Liver (tissue), 9 donors: ENCODE measurements around the gene ZNF334. TPM values are rescaled to one million over a fixed set of nuclear protein-coding genes. Genes with fewer than 3 reads are reported as not detected.

Source experiments
- DNase-seq: peaks from one replicate; pipeline ENCODE4 v3.0.0-alpha.2; 2017; ENCODE audit warnings: low spot score
- H3K27ac ChIP-seq, 2 donors: one replicate each; pipeline ENCODE4 v1.7.0; 2013; ENCODE audit warnings: inconsistent platforms in 2 of 2, low read length in 2 of 2, control low read depth in 1 of 2, low read depth in 1 of 2, mild to moderate bottlenecking in 1 of 2
- H3K27me3 ChIP-seq, 4 donors: one replicate each; pipeline versions ENCODE4 v1.6.1 to v1.7.0; 2013; ENCODE audit warnings: low read length in 3 of 4, inconsistent platforms in 1 of 4, mild to moderate bottlenecking in 1 of 4, moderate library complexity in 1 of 4; ENCODE audit not compliant: control insufficient read depth in 4 of 4, insufficient read depth in 4 of 4
- H3K36me3 ChIP-seq, 4 donors: one replicate each; pipeline versions ENCODE4 v1.6.1 to v1.7.0; 2013; ENCODE audit warnings: low read length in 3 of 4, mild to moderate bottlenecking in 3 of 4, low read depth in 1 of 4, moderate library complexity in 1 of 4; ENCODE audit not compliant: control insufficient read depth in 4 of 4, insufficient read depth in 3 of 4
- H3K4me1 ChIP-seq, 4 donors: one replicate each; pipeline versions ENCODE4 v1.6.1 to v1.7.0; 2013; ENCODE audit warnings: low read length in 3 of 4, mild to moderate bottlenecking in 3 of 4, moderate library complexity in 1 of 4; ENCODE audit not compliant: control insufficient read depth in 4 of 4, insufficient read depth in 4 of 4
- H3K4me3 ChIP-seq, 3 donors: one replicate each; pipeline versions ENCODE4 v1.6.1 to v1.7.0; 2013; ENCODE audit warnings: low read length in 3 of 3, control low read depth in 1 of 3, low read depth in 1 of 3, mild to moderate bottlenecking in 1 of 3
- H3K9ac ChIP-seq, 2 donors: one replicate each; pipeline ENCODE4 v1.7.0; 2013; ENCODE audit warnings: low read length in 2 of 2, mild to moderate bottlenecking in 2 of 2, moderate library complexity in 2 of 2, control low read depth in 1 of 2, low read depth in 1 of 2
- H3K9me3 ChIP-seq, 4 donors: one replicate each; pipeline versions ENCODE4 v1.6.1 to v1.7.0; 2013; ENCODE audit warnings: low read length in 3 of 4; ENCODE audit not compliant: control insufficient read depth in 4 of 4
- CTCF ChIP-seq: fragments of 150-350 bp; IDR thresholded peaks from 2 replicates; pipeline ENCODE4 v1.5.1; 2017; ENCODE audit warnings: improper control_type of control experiment, low read depth, low read length; ENCODE audit not compliant: missing input control
- FOXA2 ChIP-seq: IDR thresholded peaks from 2 replicates; pipeline ENCODE4 v1.6.1; 2016; ENCODE audit warnings: antibody characterized with exemption
- GABPA ChIP-seq, 2 donors: IDR thresholded peaks in 1 of 2; conservative IDR thresholded peaks in 1 of 2; 2 replicates each; pipeline ENCODE4 v1.6.1; 2016; ENCODE audit warnings: antibody characterized with exemption in 2 of 2, mild to moderate bottlenecking in 1 of 2, moderate library complexity in 1 of 2
- HNF4A ChIP-seq, 2 donors: conservative IDR thresholded peaks; 2 replicates each; pipeline ENCODE4 v1.6.1; 2016; ENCODE audit warnings: antibody characterized with exemption in 2 of 2, mild to moderate bottlenecking in 2 of 2
- JUND ChIP-seq, 2 donors: IDR thresholded peaks; 2 replicates each; pipeline ENCODE4 v1.6.1; 2016; ENCODE audit warnings: antibody characterized with exemption in 2 of 2
- MAX ChIP-seq: IDR thresholded peaks from 2 replicates; pipeline ENCODE4 v1.6.1; 2016; ENCODE audit warnings: antibody characterized with exemption
- NR2F2 ChIP-seq: IDR thresholded peaks from 2 replicates; pipeline ENCODE4 v1.6.1; 2016; ENCODE audit warnings: antibody characterized with exemption
- RAD21 ChIP-seq, 2 donors: IDR thresholded peaks; 2 replicates each; pipeline ENCODE4 v1.6.1; 2016; ENCODE audit warnings: antibody characterized with exemption in 2 of 2, mild to moderate bottlenecking in 2 of 2
- REST ChIP-seq: IDR thresholded peaks from 2 replicates; pipeline ENCODE4 v1.6.1; 2016; ENCODE audit warnings: antibody characterized with exemption, mild to moderate bottlenecking
- SP1 ChIP-seq: IDR thresholded peaks from 2 replicates; pipeline ENCODE4 v1.6.1; 2018; ENCODE audit warnings: antibody characterized with exemption, mild to moderate bottlenecking
- YY1 ChIP-seq: IDR thresholded peaks from 2 replicates; pipeline ENCODE4 v1.6.1; 2016; ENCODE audit warnings: antibody characterized with exemption, mild to moderate bottlenecking
- ZBTB33 ChIP-seq: IDR thresholded peaks from 2 replicates; pipeline ENCODE4 v1.6.1; 2016; ENCODE audit warnings: antibody characterized with exemption
- WGBS: extraction: QIAGEN DNeasy Blood & Tissue Kit; methylation state at CpG from one replicate; pipeline ENCODE4 v1.1.7; 2013; 5-methylcytosine and 5-hydroxymethylcytosine counted together
- polyA plus RNA-seq, 2 donors: library from polyadenylated mRNA; stranded (reverse) in 1 of 2; unstranded in 1 of 2; fragments of 200-250 nt in 1 of 2; fragments of >200 nt in 1 of 2; fragmentation: Nextera tagmentation in 1 of 2; extraction: Ambion mirVana in 1 of 2; gene quantifications; one replicate each; pipeline versions ENCODE4 v1.2.1 to v1.2.3, GENCODE V29; 2013 to 2015
- total RNA-seq, 2 donors: library from RNA; depleted of rRNA; stranded (reverse); fragments of >200 nt; gene quantifications; one replicate each; pipeline ENCODE4 v1.2.3, GENCODE V29; 2014
- donor health status: healthy.
- donor health status: healthy.
- donor health status: healthy.
- donor health status: healthy.
- donor health status: healthy.

Gene ZNF334
- total and polyA plus RNA-seq, 4 donors = 0.65 to 3.3 (median 1.2) TPM

- Histone ChIP-seq H3K36me3 (no peaks in the 10 kb centered on the region), H3K27ac (no peak overlapping the region), H3K9ac (no peak overlapping the region), H3K4me3 (peak overlapping the region in 1 of 3 donors; percentile 24), H3K27me3 (no peaks in the 10 kb centered on the region), H3K9me3 (no peaks in the 10 kb centered on the region), H3K4me1 (peaks cover 3 to 11% (median 6%) of the 10 kb centered on the region in 4 donors)
- no peak for TF ChIP-seq ZBTB33
- TF ChIP-seq CTCF = no peak
- no peak for TF ChIP-seq HNF4A (conservative IDR thresholded peaks at IDR 0.05)
- TF ChIP-seq SP1 = no peak
- no peak for TF ChIP-seq NR2F2
- DNase-seq = no peak
- WGBS = 54% methylated on average over 5 of the region's 5 CpGs
Observed at GRCh38 chr20:46562009-46562372, 48.6 kb upstream of the ZNF334 start.

- Histone ChIP-seq H3K27ac (no peak overlapping the region), H3K27me3 (no peaks in the 10 kb centered on the region), H3K4me1 (peaks cover 3 to 11% (median 6%) of the 10 kb centered on the region in 4 donors), H3K4me3 (no peak overlapping the region), H3K9me3 (no peaks in the 10 kb centered on the region), H3K36me3 (no peaks in the 10 kb centered on the region), H3K9ac (no peak overlapping the region)
- DNase-seq = no peak
- 88% methylated on average over 7 of the region's 7 CpGs for WGBS
- peak; percentile 27 for TF ChIP-seq CTCF
- no peak for TF ChIP-seq YY1
- peak; percentile 73 to 74 for TF ChIP-seq RAD21 (IDR thresholded peaks at IDR 0.05)
Observed at GRCh38 chr20:46559685-46560440, 46.5 kb upstream of the ZNF334 start.

- 96% methylated on average over 3 of the region's 3 CpGs for WGBS
- H3K4me1 ChIP-seq = peaks cover 3 to 11% (median 6%) of the 10 kb centered on the region in 4 donors
- H3K9me3 ChIP-seq = no peaks in the 10 kb centered on the region
- H3K27me3 ChIP-seq = no peaks in the 10 kb centered on the region
- no peak for DNase-seq
- H3K27ac ChIP-seq = no peak overlapping the region
- H3K4me3 ChIP-seq = no peak overlapping the region
- H3K36me3 ChIP-seq = no peaks in the 10 kb centered on the region
- no peak overlapping the region for H3K9ac ChIP-seq
- TF ChIP-seq FOXA2 = no peak
- no peak for TF ChIP-seq ZBTB33
- TF ChIP-seq GABPA (IDR thresholded peaks at IDR 0.05 in 1 of 2, conservative IDR thresholded peaks at IDR 0.05 in 1 of 2) = no peak
- no peak for TF ChIP-seq MAX
- TF ChIP-seq HNF4A (conservative IDR thresholded peaks at IDR 0.05) = no peak
- no peak for TF ChIP-seq REST
- TF ChIP-seq JUND (IDR thresholded peaks at IDR 0.05) = no peak
- no peak for TF ChIP-seq YY1
Observed at GRCh38 chr20:46559001-46559400, 45.6 kb upstream of the ZNF334 start.
